Measurements from ENCODE around the gene ANTXR2.
"Not testable (repeated sequence)": the region's sequence is repeated elsewhere in the genome, so short reads cannot be mapped to it uniquely, and the experiment has no call there.

ANTXR2 gene

DNA sequence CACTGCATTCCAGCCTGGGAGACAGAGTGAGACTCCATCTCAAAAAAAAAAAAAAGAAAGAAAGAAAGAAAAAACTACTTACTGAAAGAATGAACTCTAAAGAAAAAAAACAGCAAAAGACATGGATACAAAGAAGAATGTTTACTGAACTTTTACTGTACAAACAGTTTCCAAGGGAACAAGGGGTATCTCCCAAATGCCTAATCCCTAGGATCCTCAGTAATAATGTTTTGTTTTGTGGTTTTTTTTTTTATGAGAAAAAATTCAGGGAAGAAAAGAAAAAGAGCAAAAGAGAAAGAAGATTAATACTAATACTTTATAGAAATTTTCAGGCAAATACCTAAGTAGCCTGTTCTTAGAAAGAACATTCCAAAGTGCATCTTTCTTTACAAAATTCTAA is 63.2 kb downstream of the ANTXR2 start:
- H3K4me3 ChIP-seq (ENCODE audit: low read length): no peak overlapping the region
- TF ChIP-seq ZNF274 (IDR thresholded peaks at IDR 0.05; ENCODE audit: low read depth, low read length): no peak

- H3K4me3 ChIP-seq (ENCODE audit: low read length): no peak overlapping the region
- TF ChIP-seq ZNF274 (IDR thresholded peaks at IDR 0.05; ENCODE audit: low read depth, low read length): no peak
Observed at GRCh38 chr4:80008971-80009370, 64.1 kb downstream of the ANTXR2 start.

DNA sequence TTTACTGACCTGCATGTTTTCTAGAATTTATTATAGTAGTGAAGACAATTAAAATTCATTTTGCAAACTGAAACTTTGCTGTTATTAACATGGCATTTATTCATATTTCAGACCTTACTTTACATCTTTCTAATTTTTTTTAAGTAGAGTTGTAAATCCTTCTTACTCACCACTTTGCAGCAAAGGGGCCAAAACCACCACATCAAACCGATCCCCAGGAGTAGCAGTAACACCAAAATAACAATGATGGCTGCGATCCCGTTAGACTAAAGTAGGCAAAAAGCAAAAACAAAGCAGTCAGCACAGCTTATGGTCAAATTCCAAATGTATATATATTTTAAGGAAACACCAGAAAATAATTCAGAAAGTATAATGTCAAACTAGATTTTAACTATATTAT is 64.7 kb downstream of the ANTXR2 start:
- TF ChIP-seq ZNF274 (IDR thresholded peaks at IDR 0.05; ENCODE audit: low read depth, low read length): no peak
- H3K4me3 ChIP-seq (ENCODE audit: low read length): no peak overlapping the region

GRCh38 chr4:80007745-80008149 is 65.3 kb downstream of the ANTXR2 start:
- no peak overlapping the region for H3K4me3 ChIP-seq (ENCODE audit: low read length)
- no peak for TF ChIP-seq ZNF274 (IDR thresholded peaks at IDR 0.05; ENCODE audit: low read depth, low read length)

- no peak overlapping the region for H3K4me3 ChIP-seq (ENCODE audit: low read length)
- no peak for TF ChIP-seq ZNF274 (IDR thresholded peaks at IDR 0.05; ENCODE audit: low read depth, low read length)
Observed at GRCh38 chr4:80006935-80007744, 65.9 kb downstream of the ANTXR2 start.

GRCh38 chr4:80005863-80006262 is 67.2 kb downstream of the ANTXR2 start:
- no peak overlapping the region for H3K4me3 ChIP-seq (ENCODE audit: low read length)
- no peak for TF ChIP-seq ZNF274 (IDR thresholded peaks at IDR 0.05; ENCODE audit: low read depth, low read length)

- no peak overlapping the region for H3K4me3 ChIP-seq (ENCODE audit: low read length)
- no peak for TF ChIP-seq ZNF274 (IDR thresholded peaks at IDR 0.05; ENCODE audit: low read depth, low read length)
Observed at GRCh38 chr4:80004319-80004718, 68.7 kb downstream of the ANTXR2 start.

GRCh38 chr4:80002559-80002958 is 70.5 kb downstream of the ANTXR2 start:
- H3K4me3 ChIP-seq (ENCODE audit: low read length): not testable (repeated sequence)

DNA sequence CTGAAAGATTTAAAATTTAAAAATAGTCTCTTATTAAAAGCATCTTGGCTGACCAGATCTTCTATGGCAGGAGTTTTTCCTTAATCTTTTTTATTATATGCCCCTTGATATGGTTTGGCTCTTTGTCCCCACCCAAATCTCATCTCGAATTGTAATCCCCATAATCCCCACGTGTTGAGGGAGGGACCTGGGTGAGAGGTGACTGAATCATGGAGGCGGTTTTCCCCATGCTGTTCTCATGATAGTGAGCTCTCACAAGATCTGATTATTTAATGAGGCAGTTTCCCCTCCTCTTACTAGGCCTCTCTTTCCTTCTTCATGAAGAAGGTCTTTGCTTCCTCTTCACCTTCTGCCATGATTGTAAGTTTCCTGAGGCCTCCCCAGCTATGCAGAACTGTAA is 74.0 kb downstream of the ANTXR2 start:
- H3K4me3 ChIP-seq (ENCODE audit: low read length): not testable (repeated sequence)

- no peak for TF ChIP-seq ZNF274 (IDR thresholded peaks at IDR 0.05; ENCODE audit: low read depth, low read length)
- no peak overlapping the region for H3K4me3 ChIP-seq (ENCODE audit: low read length)
Observed at GRCh38 chr4:79998201-79998600, 74.8 kb downstream of the ANTXR2 start.

- TF ChIP-seq ZNF274 (IDR thresholded peaks at IDR 0.05; ENCODE audit: low read depth, low read length): no peak
- no peak overlapping the region for H3K4me3 ChIP-seq (ENCODE audit: low read length)
Observed at GRCh38 chr4:79996851-79997250, 76.2 kb downstream of the ANTXR2 start.

- no peak for TF ChIP-seq ZNF274 (IDR thresholded peaks at IDR 0.05; ENCODE audit: low read depth, low read length)
Observed at GRCh38 chr4:79993476-79993875, 79.6 kb downstream of the ANTXR2 start.

GRCh38 chr4:79991601-79992000 is 81.4 kb downstream of the ANTXR2 start:
- TF ChIP-seq ZNF274 (IDR thresholded peaks at IDR 0.05; ENCODE audit: low read depth, low read length): no peak
- no peak overlapping the region for H3K4me3 ChIP-seq (ENCODE audit: low read length)

More at GRCh38 chr4:79993476-79993875, 79.6 kb downstream of the ANTXR2 start:
- no peak overlapping the region for H3K4me3 ChIP-seq (ENCODE audit: low read length)

- H3K4me3 ChIP-seq (ENCODE audit: low read length): not testable (repeated sequence)
Observed at GRCh38 chr4:79991100-79991499, 81.9 kb downstream of the ANTXR2 start.

DNA sequence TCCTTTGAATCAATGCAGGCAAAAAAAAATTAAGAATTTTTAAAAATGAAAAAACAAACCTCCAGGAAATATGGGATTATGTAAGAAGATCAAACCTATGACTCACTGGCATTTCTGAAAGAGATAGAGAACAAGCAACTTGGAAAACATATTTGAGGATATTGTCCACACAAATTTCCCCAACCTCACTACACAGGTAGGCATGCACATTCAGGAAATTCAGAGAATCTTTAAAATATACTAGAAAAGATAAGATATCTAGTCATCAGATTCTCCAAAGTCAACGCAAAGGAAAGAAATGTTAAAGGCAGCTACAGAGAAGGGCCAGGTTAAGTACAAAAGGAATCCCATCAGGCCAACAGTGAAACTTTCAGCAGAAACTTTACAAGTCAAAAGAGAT is 85.6 kb downstream of the ANTXR2 start:
- TF ChIP-seq ZNF274 (IDR thresholded peaks at IDR 0.05; ENCODE audit: low read depth, low read length): no peak
- no peak overlapping the region for H3K4me3 ChIP-seq (ENCODE audit: low read length)

GRCh38 chr4:79983431-79983830 is 89.6 kb downstream of the ANTXR2 start:
- H3K4me3 ChIP-seq (ENCODE audit: low read length): no peak overlapping the region

More at GRCh38 chr4:79983431-79983830, 89.6 kb downstream of the ANTXR2 start:
- no peak for TF ChIP-seq ZNF274 (IDR thresholded peaks at IDR 0.05; ENCODE audit: low read depth, low read length)

Measured in GM08714 (cell line).